ENCODE results near the gene NDST1.

Gene NDST1

DNA sequence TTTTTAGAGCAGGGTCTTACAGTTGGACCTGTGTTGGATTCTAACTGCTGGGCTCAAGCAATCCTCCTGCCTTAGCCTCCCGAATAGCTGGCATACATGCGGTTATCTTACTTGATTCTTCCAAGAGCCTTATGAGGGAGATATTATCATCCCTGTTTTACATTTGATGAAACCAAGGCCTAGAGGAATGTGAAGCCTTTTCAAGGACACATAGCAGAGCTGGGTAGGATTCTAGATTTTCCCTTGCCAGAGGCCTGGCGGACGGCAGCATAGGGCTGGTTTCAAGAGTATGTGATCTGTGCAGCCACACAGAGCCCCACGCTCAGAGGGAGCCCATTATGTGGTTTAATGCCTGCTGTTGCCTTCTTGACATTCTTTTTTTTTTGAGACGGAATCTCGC, 24.2 kb downstream of the NDST1 start:
- H3K27ac ChIP-seq, result no peak overlapping the region

GRCh38 chr5:150532996-150533395, 25.1 kb downstream of the NDST1 start:
- no peak overlapping the region for H3K27ac ChIP-seq
- H3K4me3 ChIP-seq, result no peak overlapping the region

More for the DNA sequence above, 24.2 kb downstream of the NDST1 start:
- H3K4me3 ChIP-seq, result no peak overlapping the region

DNA sequence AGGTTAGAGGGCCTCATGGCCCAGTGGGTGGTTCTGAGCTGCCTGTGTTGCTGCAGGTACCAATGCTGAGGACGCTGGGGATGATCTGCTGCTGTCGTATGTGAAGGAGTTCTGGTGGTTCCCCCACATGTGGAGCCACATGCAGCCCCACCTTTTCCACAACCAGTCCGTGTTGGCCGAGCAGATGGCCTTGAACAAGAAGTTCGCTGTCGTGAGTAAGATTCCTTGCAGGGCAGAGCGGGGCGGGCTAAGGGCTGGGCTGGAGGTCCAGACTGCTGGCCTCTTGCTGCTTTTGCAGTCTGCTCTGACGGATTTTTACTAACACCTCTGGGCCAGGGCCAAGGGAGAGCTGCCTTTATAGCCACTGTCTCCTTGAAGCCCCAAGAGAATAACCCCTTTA, 26.9 kb downstream of the NDST1 start:
- H3K4me3 ChIP-seq, result no peak overlapping the region
- no peak overlapping the region for H3K27ac ChIP-seq

DNA sequence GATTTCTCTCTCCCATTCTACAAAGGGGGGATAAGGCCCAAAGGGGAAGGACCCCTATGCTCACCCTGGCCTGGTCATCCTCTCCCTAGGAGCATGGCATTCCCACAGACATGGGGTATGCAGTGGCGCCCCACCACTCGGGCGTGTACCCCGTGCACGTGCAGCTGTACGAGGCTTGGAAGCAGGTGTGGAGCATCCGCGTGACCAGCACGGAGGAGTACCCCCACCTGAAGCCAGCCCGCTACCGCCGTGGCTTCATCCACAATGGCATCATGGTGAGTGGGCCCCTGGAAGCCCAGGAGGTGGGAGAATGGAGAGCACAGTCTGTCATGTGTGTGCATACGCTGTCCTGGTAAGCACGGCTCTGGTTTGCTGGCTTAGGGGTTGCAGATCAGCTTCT, 27.7 kb downstream of the NDST1 start:
- Histone ChIP-seq H3K27ac (no peak overlapping the region), H3K4me3 (no peak overlapping the region)

DNA sequence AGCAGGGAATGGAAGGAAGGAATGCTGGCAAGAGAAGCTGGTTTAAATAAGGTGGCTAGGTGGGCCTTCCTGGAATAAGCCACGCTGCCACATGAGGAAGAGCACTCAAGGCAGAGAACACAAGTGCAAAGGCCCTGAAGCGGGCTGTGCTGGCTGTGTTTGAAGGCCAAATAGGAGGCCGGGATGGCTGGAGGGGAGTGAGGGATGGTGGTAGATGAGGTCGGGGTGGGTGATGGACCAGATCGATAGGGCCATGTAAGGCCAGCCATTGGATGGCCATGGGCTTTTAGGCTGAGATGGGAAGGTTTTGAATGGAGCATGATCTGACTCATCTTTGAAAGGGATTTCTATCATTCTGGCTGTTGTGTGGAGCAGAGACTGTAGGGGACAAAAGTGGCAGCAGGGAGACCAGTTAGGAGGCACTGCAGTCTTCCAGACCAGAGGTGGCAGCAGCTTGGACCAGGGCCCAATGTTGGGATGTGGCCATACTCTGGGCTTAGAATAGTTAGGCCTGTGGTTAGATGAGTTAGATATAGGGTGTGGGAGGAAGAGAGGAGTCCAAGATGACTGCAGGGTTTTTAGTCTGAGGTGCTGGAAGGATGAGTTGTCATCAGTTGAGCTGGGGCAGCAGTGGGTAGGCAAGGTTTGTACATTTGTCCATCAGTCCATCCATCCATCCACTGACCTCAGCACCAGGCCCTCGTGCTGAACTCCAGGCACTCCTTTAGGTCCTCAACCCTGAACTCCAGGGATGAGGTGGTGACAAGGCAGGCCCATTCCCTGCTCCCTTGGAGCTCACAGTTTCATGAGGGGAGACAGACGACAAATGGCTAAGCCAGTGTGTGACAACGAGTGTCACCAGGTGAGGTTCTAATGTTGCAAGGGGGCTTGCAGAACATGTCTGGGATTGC, 30.3 kb downstream of the NDST1 start:
- Histone ChIP-seq H3K27ac (peak overlapping the region in 1 of 21 experiments; percentile 9), H3K4me3 (no peak overlapping the region)

- H3K27ac ChIP-seq, result no peak overlapping the region
- H3K4me3 ChIP-seq, result no peak overlapping the region
Observed at GRCh38 chr5:150539206-150539605, 31.3 kb downstream of the NDST1 start.

- peak overlapping the region in 1 of 21 experiments; percentile 63 for H3K27ac ChIP-seq
- no peak overlapping the region for H3K4me3 ChIP-seq
Observed at GRCh38 chr5:150540042-150540441, 32.1 kb downstream of the NDST1 start.

GRCh38 chr5:150540615-150541396, 32.9 kb downstream of the NDST1 start:
- Histone ChIP-seq H3K27ac (peak overlapping the region in 15 of 21 experiments; percentile 10 to 69 (median 40)), H3K4me3 (no peak overlapping the region)

- peak overlapping the region in 16 of 21 experiments; percentile 14 to 69 (median 40) for H3K27ac ChIP-seq
Observed at GRCh38 chr5:150541397-150541675, 33.4 kb downstream of the NDST1 start.

GRCh38 chr5:150541895-150542294, 34.0 kb downstream of the NDST1 start:
- Histone ChIP-seq H3K27ac (peak overlapping the region in 10 of 21 experiments; percentile 14 to 69 (median 52)), H3K4me3 (no peak overlapping the region)

More at GRCh38 chr5:150541397-150541675, 33.4 kb downstream of the NDST1 start:
- no peak overlapping the region for H3K4me3 ChIP-seq

- peak overlapping the region in 5 of 21 experiments; percentile 14 to 63 (median 43) for H3K27ac ChIP-seq
- H3K4me3 ChIP-seq, result no peak overlapping the region
Observed at GRCh38 chr5:150542933-150543445, 35.1 kb downstream of the NDST1 start.

DNA sequence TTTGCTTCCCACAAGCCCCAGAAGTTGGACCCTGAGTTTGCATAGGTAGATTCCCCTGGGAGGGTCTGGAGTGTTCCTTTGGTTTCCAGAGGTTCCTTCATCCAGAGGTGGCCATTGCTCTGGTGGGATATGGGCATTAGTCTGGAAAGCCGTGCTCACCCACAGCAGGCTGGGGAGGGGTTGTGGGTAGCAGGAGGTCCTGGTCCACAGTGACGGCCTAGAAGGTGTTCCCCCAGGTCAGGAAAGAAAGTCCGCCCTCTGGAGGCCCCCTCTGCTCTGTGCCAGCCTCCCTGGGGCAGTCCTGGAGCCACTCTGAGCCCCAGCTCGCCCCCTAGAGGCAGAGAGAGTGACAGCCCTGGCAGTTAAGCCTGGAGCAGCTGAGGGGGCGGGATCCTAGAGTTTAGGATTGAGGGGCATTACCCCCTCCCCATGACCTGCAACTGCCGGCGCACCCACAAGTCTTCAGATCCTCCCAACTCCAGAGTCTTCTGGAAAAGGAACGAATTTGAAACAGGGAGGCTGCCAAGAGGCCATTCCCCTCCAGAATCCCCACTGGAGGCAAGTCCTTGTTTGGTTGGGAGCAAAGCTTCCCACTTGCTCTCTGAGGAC, 36.8 kb downstream of the NDST1 start:
- Histone ChIP-seq H3K4me3 (no peak overlapping the region), H3K27ac (peak overlapping the region in 1 of 21 experiments; percentile 8)

DNA sequence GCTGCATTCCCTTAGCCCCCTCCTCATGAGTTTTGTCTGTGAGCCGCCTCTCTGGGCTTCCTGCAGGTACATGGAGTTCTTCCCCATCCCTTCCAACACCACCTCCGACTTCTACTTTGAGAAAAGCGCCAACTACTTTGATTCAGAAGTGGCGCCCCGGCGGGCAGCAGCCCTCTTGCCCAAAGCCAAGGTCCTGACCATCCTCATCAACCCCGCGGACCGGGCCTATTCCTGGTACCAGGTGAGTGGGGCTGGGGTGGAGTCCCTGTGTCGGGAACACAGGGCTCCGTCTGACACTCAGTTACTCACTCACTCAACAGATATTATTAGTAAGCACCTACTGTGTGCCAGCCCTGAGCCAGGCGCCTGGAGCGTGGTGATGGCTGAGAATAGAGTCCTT, 37.3 kb downstream of the NDST1 start:
- Histone ChIP-seq H3K4me3 (no peak overlapping the region), H3K27ac (no peak overlapping the region)

GRCh38 chr5:150548123-150548522, 40.2 kb downstream of the NDST1 start:
- no peak overlapping the region for H3K4me3 ChIP-seq

GRCh38 chr5:150549735-150550134, 41.8 kb downstream of the NDST1 start:
- H3K27ac ChIP-seq, result no peak overlapping the region
- H3K4me3 ChIP-seq, result no peak overlapping the region

More at GRCh38 chr5:150548123-150548522, 40.2 kb downstream of the NDST1 start:
- no peak overlapping the region for H3K27ac ChIP-seq

DNA sequence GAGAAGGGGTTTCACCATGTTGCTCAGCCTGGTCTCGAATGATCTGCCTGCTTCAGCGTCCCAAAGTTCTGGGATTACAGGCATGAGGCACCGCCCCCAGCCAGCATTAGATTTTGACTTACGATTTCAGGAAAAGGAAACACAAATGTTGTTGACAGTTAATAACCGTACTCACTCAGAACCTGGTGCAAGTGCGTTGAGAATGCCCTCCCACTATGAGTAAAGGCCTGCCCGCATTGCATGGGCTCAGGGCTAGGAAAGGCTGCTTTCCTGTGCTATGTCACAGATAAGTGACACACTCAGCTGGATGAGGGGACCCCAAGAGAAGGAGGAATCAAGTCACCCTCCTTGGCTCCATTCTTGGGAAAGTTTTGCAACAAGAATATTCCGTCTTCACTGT, 42.4 kb downstream of the NDST1 start:
- Histone ChIP-seq H3K27ac (no peak overlapping the region), H3K4me3 (no peak overlapping the region)

DNA sequence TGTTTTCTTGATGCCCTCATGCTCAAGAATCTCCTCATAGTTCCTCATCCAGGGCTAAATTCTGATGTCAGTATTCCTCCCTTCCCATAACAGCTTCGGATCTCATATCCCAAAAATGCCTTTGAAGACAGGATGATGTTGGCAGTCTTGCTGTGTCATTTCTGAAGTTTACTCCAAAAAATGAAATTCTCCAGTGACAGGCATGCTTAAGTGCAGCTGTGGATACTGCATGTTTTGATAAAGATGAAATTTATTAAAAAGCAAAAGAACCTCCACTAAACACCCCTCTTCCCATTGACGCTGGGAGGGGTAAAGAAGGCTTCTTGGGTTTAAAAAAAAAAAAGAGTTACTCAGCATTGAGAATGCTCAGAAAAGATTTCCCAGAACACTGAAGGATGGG, 43.1 kb downstream of the NDST1 start:
- H3K27ac ChIP-seq, result no peak overlapping the region
- H3K4me3 ChIP-seq, result no peak overlapping the region

- H3K27ac ChIP-seq, result no peak overlapping the region
- no peak overlapping the region for H3K4me3 ChIP-seq
Observed at GRCh38 chr5:150553402-150553801, 45.5 kb downstream of the NDST1 start.

- Histone ChIP-seq H3K27ac (no peak overlapping the region), H3K4me3 (no peak overlapping the region)
Observed at GRCh38 chr5:150553911-150554310, 46.0 kb downstream of the NDST1 start.

- H3K27ac ChIP-seq, result no peak overlapping the region
- no peak overlapping the region for H3K4me3 ChIP-seq
Observed at GRCh38 chr5:150554857-150555256, 46.9 kb downstream of the NDST1 start.

Measured in skin epidermis (tissue), 12 donors.